ENCODE results near the gene SLC38A3.

The SLC38A3 gene

GRCh38 chr3:50204804-50205412, at the start of gene SLC38A3:
Gene SLC38A3, plus strand, starts transcription at chr3:50205271. Its CDS starts 8,929 bp downstream, at chr3:50214200.
- DNase-seq (ENCODE audit: low read depth) = no peak

GRCh38 chr3:50155491-50155878, 49.6 kb upstream of the SLC38A3 start:
- no peak for DNase-seq (ENCODE audit: low read depth)

- no peak for DNase-seq (ENCODE audit: low read depth)
These were observed 49.2 kb upstream of the SLC38A3 start for GRCh38 chr3:50155891-50156290.

GRCh38 chr3:50156549-50157493, 48.2 kb upstream of the SLC38A3 start:
- DNase-seq (ENCODE audit: low read depth) = no peak

DNA sequence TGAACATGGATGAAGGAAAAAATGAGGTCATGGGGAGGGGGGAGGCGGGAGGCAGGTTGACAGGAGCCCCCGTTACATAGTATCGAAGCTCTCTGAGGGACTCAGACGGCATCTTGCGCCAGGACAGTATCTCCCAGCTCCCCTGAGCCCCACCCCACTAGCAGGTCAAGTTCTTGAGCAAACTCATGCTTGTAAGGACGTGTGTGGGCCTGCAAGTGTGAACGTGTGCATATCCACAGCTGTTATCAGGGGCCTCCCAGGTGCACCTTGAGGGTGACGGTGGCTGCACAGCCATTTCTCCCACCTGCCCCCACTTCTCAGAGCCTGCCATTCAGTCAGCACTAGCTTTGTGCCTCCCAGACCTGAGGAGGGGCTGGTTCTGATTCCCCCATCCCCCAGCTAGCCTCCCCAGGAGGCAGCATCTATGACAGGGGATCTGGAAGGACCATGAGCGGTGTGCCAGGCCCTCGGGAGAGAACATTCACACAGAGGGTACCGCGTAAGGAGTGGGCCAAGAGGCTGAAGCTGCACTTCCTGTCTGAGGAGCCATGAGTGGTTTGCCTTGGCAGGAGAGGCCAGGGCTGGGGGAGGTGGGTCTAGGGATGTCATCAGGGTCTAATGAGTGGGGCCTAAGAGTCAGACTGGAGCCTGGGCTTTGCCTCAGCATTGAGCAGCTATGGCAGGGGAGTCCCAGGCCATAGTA, 47.1 kb upstream of the SLC38A3 start:
- DNase-seq (ENCODE audit: low read depth) = no peak

- no peak for DNase-seq (ENCODE audit: low read depth)
These were observed 46.4 kb upstream of the SLC38A3 start for GRCh38 chr3:50158530-50159146.

DNA sequence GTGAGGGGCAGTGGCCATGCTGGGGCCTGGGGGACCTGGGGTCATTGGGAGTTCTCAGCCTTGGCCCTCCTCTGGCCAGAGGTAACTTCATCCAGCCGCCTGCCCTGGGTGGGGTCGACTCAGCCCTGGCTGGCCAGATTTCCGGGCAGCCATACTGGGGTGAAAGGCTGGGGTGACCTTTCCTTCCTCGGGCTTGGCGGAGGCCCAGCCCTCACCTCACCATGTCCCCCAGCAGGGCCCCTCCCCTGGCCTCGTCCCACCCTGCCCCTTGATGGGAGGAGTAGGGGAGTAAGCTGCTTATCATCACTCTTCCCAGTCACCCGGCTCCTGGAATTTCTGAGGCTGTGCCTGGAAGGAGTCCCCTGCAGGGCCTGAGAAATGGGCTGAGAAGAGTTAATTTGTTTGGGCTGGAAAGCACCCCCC, 44.5 kb upstream of the SLC38A3 start:
- DNase-seq (ENCODE audit: low read depth) = no peak

- DNase-seq (ENCODE audit: low read depth) = no peak
These were observed 43.8 kb upstream of the SLC38A3 start for GRCh38 chr3:50161320-50161719.

- DNase-seq (ENCODE audit: low read depth) = no peak
These were observed 42.8 kb upstream of the SLC38A3 start for GRCh38 chr3:50162034-50162883.

- DNase-seq (ENCODE audit: low read depth) = no peak
These were observed 41.3 kb upstream of the SLC38A3 start for GRCh38 chr3:50163572-50164455.

- DNase-seq (ENCODE audit: low read depth) = no peak
These were observed 40.6 kb upstream of the SLC38A3 start for GRCh38 chr3:50164481-50164880.

GRCh38 chr3:50164984-50165909, 39.8 kb upstream of the SLC38A3 start:
- no peak for DNase-seq (ENCODE audit: low read depth)

- no peak for DNase-seq (ENCODE audit: low read depth)
These were observed 39.0 kb upstream of the SLC38A3 start for GRCh38 chr3:50165910-50166538.

DNA sequence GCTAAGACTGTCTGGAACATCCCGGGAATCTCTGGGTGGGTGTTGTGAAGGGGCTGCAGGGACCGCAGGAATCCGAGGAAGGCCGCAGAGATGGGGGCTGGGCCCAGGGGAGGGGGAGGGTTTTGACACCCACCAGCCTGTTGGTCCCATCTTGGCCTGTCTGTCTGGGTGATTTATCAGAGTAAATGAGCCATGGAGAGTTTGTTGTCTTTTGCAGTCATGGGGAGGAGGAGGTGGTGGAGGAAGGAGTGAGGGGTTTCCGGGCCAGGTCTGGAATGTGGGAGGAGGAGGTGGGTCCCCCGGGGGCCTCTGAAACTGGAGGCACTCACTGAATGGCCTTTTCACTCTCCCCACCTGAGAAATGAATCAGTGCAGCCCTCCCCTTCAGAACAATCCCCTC, 38.5 kb upstream of the SLC38A3 start:
- DNase-seq (ENCODE audit: low read depth) = no peak

DNA sequence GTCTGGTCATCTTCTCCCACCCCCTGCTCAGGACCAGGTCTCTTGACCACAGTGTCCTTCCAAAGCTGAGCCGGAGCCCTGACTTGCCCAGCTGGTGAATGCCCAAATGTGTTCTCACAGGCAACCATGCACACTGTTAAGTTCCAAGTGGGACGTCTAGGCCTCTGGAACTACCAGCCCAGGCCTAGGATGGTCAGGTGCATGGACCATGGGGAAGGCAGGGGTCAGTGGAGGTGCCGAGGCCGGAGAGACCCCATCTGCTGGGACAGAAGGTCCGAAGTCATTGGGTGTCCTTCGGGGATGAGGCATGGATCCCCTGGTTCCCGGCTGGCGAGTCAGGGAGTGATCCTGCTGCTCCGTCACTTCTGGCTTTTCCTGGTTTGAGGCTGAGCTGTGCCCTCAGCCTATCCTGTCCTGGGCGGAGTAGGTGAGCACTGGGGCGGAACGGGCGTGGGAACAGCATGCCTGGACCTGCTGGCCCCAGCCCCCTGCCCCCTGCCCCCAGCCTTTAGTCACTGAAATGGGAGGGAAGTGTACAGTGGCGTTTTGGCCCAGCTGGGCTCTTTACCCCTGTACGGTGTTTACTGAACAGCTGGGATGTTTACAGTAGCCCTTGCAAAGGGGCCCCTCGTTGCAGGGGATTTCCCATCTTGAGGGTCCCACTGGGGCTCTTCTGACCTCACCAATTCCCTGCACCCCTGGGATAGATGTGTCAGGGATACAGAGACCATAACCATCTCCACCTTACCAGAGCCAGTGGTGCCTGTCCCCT, 37.8 kb upstream of the SLC38A3 start:
- DNase-seq (ENCODE audit: low read depth) = no peak

- no peak for DNase-seq (ENCODE audit: low read depth)
These were observed 37.2 kb upstream of the SLC38A3 start for GRCh38 chr3:50167841-50168209.

GRCh38 chr3:50168388-50168787, 36.7 kb upstream of the SLC38A3 start:
- no peak for DNase-seq (ENCODE audit: low read depth)

- no peak for DNase-seq (ENCODE audit: low read depth)
These were observed 36.3 kb upstream of the SLC38A3 start for GRCh38 chr3:50168791-50169190.

Data from stimulated activated CD4-positive, alpha-beta T cell treated with anti-CD3 and anti-CD28 coated beads, Interleukin-2, amount 100 ng/mL, for 4 hours (primary cell).